ENCODE results near the gene VASH1.
A peak's percentile ranks its signal among the peaks of the same experiment; 100 is the strongest.

- no peak for TF ChIP-seq CTCF (conservative IDR thresholded peaks at IDR 0.05)
- 0 out of 2 replicates have a peak, but pooled peaks have one; percentile 49 for TF ChIP-seq EZH2 (IDR thresholded peaks at IDR 0.05; ENCODE audit: low read depth)
These were observed 717 bp downstream of the VASH1 start for GRCh38 chr14:76761960-76762410.
